Glutamatergic neuron (in vitro differentiated cells): ENCODE results near the gene VWF. TPM values are rescaled to one million over a fixed set of nuclear protein-coding genes. Genes with fewer than 3 reads are reported as not detected.

Experiments used
- DNase-seq: peaks from one replicate; pipeline ENCODE4 v3.0.0; 2022
- H3K27ac Mint-ChIP-seq: one replicate; pipeline ENCODE4 v1.8.0; 2020; ENCODE audit warnings: mild to moderate bottlenecking, mixed read lengths, inconsistent platforms; ENCODE audit not compliant: unreplicated experiment
- H3K27me3 Mint-ChIP-seq: one replicate; pipeline ENCODE4 v1.8.0; 2020; ENCODE audit warnings: mild to moderate bottlenecking, moderate library complexity, mixed read lengths, inconsistent platforms; ENCODE audit not compliant: unreplicated experiment
- H3K36me3 Mint-ChIP-seq: one replicate; pipeline ENCODE4 v1.8.0; 2020; ENCODE audit warnings: mild to moderate bottlenecking, mixed read lengths, inconsistent platforms; ENCODE audit not compliant: unreplicated experiment
- H3K4me1 Mint-ChIP-seq: one replicate; pipeline ENCODE4 v1.8.0; 2020; ENCODE audit warnings: mild to moderate bottlenecking, low read depth, mixed read lengths, inconsistent platforms; ENCODE audit not compliant: unreplicated experiment
- H3K4me3 Mint-ChIP-seq: one replicate; pipeline ENCODE4 v1.8.0; 2020; ENCODE audit warnings: mild to moderate bottlenecking, mixed read lengths, inconsistent platforms; ENCODE audit not compliant: unreplicated experiment
- H3K9me3 Mint-ChIP-seq: one replicate; pipeline ENCODE4 v1.8.0; 2020; ENCODE audit warnings: mild to moderate bottlenecking, moderate library complexity, mixed read lengths, inconsistent platforms; ENCODE audit not compliant: unreplicated experiment
- total RNA-seq: library from RNA; stranded (reverse); fragmentation: NEBNext Ultra II Directional; extraction: Animal tissue kit (Norgen Biotek cat#: 25700); gene quantifications from one replicate; pipeline ENCODE4 v1.2.1, GENCODE V29; 2021; ENCODE audit not compliant: unreplicated experiment
- TF ChIP-seq, protein P1 (sequence below): fragments of 200-600 bp; sonication (generic); IDR thresholded peaks from one replicate; pipeline ENCODE4 v1.5.0; 2021; ENCODE audit not compliant: partially characterized antibody, unreplicated experiment

VWF gene
- total RNA-seq, 1 donor from 2014 or later, result 0.37 TPM

DNA sequence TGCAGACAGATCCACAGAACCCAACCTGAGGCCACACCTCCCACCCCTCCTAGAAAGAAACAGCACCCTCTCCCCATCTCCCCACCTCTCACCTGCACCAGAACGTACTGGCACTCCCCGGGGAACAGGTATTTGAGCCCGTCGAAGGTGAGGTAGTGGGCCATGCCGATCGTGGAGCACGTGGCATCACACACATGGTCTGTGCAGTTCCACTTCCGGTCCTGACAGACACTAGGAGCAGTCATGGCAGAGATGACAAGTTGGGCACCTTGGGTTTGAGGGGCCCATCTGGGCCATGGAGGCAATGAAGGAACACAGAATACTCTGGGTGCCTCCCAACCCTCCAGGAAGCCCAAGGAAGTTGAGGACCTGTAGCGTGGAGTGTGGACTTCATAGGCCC, 89.9 kb downstream of the VWF start:
- peaks cover 2% of the 10 kb centered on the region for H3K27me3 Mint-ChIP-seq
- DNase-seq, result no peak
- H3K27ac Mint-ChIP-seq, result no peak overlapping the region
- H3K4me3 Mint-ChIP-seq, result no peak overlapping the region
- peaks cover 3% of the 10 kb centered on the region for H3K9me3 Mint-ChIP-seq
- peaks cover 7% of the 10 kb centered on the region for H3K36me3 Mint-ChIP-seq
- TF ChIP-seq, protein P1, sequence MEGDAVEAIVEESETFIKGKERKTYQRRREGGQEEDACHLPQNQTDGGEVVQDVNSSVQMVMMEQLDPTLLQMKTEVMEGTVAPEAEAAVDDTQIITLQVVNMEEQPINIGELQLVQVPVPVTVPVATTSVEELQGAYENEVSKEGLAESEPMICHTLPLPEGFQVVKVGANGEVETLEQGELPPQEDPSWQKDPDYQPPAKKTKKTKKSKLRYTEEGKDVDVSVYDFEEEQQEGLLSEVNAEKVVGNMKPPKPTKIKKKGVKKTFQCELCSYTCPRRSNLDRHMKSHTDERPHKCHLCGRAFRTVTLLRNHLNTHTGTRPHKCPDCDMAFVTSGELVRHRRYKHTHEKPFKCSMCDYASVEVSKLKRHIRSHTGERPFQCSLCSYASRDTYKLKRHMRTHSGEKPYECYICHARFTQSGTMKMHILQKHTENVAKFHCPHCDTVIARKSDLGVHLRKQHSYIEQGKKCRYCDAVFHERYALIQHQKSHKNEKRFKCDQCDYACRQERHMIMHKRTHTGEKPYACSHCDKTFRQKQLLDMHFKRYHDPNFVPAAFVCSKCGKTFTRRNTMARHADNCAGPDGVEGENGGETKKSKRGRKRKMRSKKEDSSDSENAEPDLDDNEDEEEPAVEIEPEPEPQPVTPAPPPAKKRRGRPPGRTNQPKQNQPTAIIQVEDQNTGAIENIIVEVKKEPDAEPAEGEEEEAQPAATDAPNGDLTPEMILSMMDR, result no peak
- peaks cover 13% of the 10 kb centered on the region for H3K4me1 Mint-ChIP-seq

DNA sequence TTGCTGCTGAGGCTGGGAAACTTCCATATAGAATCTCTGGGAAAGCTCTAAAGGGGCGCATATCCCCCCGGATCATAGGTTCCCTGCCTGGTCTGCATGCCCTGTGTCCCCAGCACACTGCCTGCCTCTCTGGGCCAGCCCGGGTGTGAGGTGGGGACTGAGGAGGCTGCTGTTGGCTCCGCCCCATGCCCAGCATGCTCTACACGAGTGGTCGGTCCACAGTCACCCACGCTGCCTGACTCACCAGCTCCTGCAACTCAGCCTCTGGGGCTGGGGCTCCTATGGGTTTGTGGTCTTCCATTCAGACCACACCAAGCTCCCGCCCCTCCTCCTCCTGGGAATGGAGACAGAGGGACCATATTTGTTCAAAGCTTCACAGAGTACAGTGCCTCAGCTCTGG, 90.9 kb downstream of the VWF start:
- Mint-ChIP-seq H3K36me3 (peaks cover 11% of the 10 kb centered on the region), H3K4me1 (peaks cover 13% of the 10 kb centered on the region), H3K4me3 (no peak overlapping the region), H3K9me3 (peaks cover 5% of the 10 kb centered on the region), H3K27me3 (peaks cover 2% of the 10 kb centered on the region), H3K27ac (no peak overlapping the region)
- no peak for DNase-seq
- TF ChIP-seq, protein P1, result no peak

DNA sequence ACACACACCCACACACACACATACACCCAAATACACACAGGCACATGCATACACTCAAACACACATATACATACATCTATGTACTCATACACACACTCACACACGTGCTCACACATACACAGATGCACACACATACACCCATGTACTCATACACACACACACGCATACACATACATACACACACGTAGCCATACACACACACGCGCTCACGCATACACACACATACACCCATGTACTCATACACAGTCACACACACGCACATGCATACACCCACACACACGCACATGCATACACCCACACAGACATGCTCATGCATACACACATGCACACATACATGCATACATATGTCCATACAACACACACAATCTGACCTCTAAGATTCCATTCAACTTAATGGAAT, 91.7 kb downstream of the VWF start:
- H3K4me1 Mint-ChIP-seq, result peaks cover 13% of the 10 kb centered on the region
- peaks cover 5% of the 10 kb centered on the region for H3K9me3 Mint-ChIP-seq
- H3K4me3 Mint-ChIP-seq, result peak overlapping the region; percentile 30
- no peak for DNase-seq
- peak overlapping the region; percentile 40 for H3K27ac Mint-ChIP-seq
- peaks cover 11% of the 10 kb centered on the region for H3K36me3 Mint-ChIP-seq
- peaks cover 2% of the 10 kb centered on the region for H3K27me3 Mint-ChIP-seq
- TF ChIP-seq, protein P1, result no peak

DNA sequence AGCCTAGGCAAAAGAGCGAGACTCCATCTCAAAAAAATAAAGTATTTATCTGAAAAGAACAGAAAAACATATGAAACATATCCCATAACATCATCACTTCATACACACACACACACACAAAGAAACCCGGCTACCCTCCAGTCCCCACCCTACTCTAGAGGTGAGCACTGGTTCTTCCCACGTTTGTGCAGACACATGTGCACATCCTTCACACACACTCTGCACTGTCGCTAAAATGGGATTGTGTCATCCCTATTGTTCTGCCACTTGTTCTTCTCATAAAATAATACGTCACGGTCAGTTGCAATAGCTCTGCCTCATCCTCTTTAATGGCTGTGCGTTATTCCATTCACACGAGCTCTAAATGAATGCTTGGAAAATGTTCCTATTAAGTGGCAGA, 93.5 kb downstream of the VWF start:
- TF ChIP-seq, protein P1, result no peak
- Mint-ChIP-seq H3K9me3 (peaks cover 5% of the 10 kb centered on the region), H3K4me3 (no peak overlapping the region), H3K27ac (no peak overlapping the region), H3K27me3 (peaks cover 2% of the 10 kb centered on the region), H3K36me3 (peaks cover 17% of the 10 kb centered on the region), H3K4me1 (peaks cover 13% of the 10 kb centered on the region)
- DNase-seq, result no peak

DNA sequence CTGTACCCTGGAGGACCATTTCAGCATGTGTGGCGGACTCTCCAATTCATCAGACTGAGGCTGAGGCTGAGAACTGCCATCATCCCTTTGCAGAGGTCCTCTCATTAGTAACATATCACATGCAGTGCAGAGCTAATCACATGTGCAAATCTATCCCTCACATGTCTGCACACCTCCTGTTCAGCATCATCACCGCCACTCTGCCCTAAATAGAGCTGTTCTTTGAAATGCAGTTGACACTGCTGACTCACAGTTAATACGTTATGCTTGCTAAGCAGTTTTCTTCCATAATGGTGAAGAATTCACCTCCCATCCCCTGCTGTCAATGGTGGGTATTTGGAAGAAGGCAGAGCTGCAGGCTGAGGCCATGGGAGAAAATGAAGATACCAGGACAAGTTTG, 94.4 kb downstream of the VWF start:
- no peak for DNase-seq
- H3K9me3 Mint-ChIP-seq, result peaks cover 6% of the 10 kb centered on the region
- H3K4me3 Mint-ChIP-seq, result no peak overlapping the region
- TF ChIP-seq, protein P1, result no peak
- H3K36me3 Mint-ChIP-seq, result peaks cover 17% of the 10 kb centered on the region
- H3K27me3 Mint-ChIP-seq, result peaks cover 2% of the 10 kb centered on the region
- peaks cover 13% of the 10 kb centered on the region for H3K4me1 Mint-ChIP-seq
- no peak overlapping the region for H3K27ac Mint-ChIP-seq
